ENCODE measurements around the gene FOXP1.

- TF ChIP-seq CTCF (IDR thresholded peaks at IDR 0.05; ENCODE audit: insufficient read depth, low read depth, low read length) (no peak), EZH2 (IDR thresholded peaks at IDR 0.05; ENCODE audit: insufficient read depth, low read length) (no peak)
These were observed 494.2 kb downstream of the FOXP1 start for GRCh38 chr3:71089271-71089847.

All from astrocyte (in vitro differentiated cells and primary cell).